HCT116 (cell line): ENCODE measurements around the gene GPRC5D.

ENCODE experiments used
- CEBPB ChIP-seq: IDR thresholded peaks from 2 replicates; pipeline ENCODE4 v1.6.1; 2012; ENCODE audit warnings: low read depth
- ELF1 ChIP-seq: IDR thresholded peaks from 2 replicates; pipeline ENCODE4 v1.6.1; 2012; ENCODE audit warnings: low read depth, borderline replicate concordance
- JUND ChIP-seq: IDR thresholded peaks from 2 replicates; pipeline ENCODE4 v1.6.1; 2012
- POLR2A ChIP-seq: IDR thresholded peaks from 2 replicates; pipeline ENCODE4 v1.7.0; 2011; ENCODE audit warnings: borderline replicate concordance; ENCODE audit not compliant: insufficient read depth, insufficient read length; ENCODE audit errors: extremely low read depth
- TF ChIP-seq, protein P1 (sequence below), 3 experiments: fragments of 200-600 bp in 1 of 3; sonication (generic) in 1 of 3; IDR thresholded peaks in 2 of 3; conservative IDR thresholded peaks in 1 of 3; 2 replicates each; pipeline ENCODE4 v1.5.1; 2012 to 2017; ENCODE audit warnings: low read depth in 2 of 3, low read length in 2 of 3, antibody characterized with exemption in 1 of 3, borderline replicate concordance in 1 of 3, control low read depth in 1 of 3, mild to moderate bottlenecking in 1 of 3, mixed read lengths in 1 of 3, mixed run types in 1 of 3, moderate library complexity in 1 of 3; ENCODE audit not compliant: insufficient read depth in 1 of 3
- TF ChIP-seq, protein P2 (sequence below): IDR thresholded peaks from 2 replicates; pipeline ENCODE4 v1.6.1; 2012; ENCODE audit warnings: low read depth
- TF ChIP-seq, protein P3 (sequence below): IDR thresholded peaks from 2 replicates; pipeline ENCODE4 v1.6.1; 2012
- TF ChIP-seq, protein P4 (sequence below): IDR thresholded peaks from 2 replicates; pipeline ENCODE4 v1.6.1; 2012

DNA sequence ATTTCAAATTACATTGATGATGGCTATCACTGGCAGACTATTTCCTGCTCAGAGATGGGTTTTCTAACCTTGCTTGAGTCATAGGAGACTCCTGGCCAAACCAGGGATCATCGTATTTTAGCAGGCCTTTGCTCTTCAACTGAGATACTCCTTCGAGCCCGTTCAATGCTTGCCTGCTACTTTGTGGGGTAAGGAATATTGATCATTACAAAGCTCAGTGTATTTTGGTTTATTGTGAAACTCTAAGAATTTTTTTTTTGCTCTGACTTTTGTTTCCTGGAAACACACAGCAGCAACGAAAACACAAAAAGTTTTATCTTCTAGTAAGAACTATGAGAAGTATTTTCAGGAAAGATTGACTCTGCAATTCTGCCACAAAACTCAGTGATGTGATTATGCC is 4.1 kb downstream of the GPRC5D start:
- TF ChIP-seq POLR2A (no peak), ELF1 (no peak), JUND (no peak), CEBPB (no peak)
- TF ChIP-seq, protein P1, sequence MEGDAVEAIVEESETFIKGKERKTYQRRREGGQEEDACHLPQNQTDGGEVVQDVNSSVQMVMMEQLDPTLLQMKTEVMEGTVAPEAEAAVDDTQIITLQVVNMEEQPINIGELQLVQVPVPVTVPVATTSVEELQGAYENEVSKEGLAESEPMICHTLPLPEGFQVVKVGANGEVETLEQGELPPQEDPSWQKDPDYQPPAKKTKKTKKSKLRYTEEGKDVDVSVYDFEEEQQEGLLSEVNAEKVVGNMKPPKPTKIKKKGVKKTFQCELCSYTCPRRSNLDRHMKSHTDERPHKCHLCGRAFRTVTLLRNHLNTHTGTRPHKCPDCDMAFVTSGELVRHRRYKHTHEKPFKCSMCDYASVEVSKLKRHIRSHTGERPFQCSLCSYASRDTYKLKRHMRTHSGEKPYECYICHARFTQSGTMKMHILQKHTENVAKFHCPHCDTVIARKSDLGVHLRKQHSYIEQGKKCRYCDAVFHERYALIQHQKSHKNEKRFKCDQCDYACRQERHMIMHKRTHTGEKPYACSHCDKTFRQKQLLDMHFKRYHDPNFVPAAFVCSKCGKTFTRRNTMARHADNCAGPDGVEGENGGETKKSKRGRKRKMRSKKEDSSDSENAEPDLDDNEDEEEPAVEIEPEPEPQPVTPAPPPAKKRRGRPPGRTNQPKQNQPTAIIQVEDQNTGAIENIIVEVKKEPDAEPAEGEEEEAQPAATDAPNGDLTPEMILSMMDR (IDR thresholded peaks at IDR 0.05 in 2 of 3, conservative IDR thresholded peaks at IDR 0.05 in 1 of 3; ENCODE audit: borderline replicate concordance in 1 of 3, insufficient read depth in 1 of 3, low read depth in 2 of 3, low read length in 2 of 3): no peak
- TF ChIP-seq, protein P2, sequence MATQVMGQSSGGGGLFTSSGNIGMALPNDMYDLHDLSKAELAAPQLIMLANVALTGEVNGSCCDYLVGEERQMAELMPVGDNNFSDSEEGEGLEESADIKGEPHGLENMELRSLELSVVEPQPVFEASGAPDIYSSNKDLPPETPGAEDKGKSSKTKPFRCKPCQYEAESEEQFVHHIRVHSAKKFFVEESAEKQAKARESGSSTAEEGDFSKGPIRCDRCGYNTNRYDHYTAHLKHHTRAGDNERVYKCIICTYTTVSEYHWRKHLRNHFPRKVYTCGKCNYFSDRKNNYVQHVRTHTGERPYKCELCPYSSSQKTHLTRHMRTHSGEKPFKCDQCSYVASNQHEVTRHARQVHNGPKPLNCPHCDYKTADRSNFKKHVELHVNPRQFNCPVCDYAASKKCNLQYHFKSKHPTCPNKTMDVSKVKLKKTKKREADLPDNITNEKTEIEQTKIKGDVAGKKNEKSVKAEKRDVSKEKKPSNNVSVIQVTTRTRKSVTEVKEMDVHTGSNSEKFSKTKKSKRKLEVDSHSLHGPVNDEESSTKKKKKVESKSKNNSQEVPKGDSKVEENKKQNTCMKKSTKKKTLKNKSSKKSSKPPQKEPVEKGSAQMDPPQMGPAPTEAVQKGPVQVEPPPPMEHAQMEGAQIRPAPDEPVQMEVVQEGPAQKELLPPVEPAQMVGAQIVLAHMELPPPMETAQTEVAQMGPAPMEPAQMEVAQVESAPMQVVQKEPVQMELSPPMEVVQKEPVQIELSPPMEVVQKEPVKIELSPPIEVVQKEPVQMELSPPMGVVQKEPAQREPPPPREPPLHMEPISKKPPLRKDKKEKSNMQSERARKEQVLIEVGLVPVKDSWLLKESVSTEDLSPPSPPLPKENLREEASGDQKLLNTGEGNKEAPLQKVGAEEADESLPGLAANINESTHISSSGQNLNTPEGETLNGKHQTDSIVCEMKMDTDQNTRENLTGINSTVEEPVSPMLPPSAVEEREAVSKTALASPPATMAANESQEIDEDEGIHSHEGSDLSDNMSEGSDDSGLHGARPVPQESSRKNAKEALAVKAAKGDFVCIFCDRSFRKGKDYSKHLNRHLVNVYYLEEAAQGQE: no peak
- TF ChIP-seq, protein P3, sequence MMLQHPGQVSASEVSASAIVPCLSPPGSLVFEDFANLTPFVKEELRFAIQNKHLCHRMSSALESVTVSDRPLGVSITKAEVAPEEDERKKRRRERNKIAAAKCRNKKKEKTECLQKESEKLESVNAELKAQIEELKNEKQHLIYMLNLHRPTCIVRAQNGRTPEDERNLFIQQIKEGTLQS: no peak
- TF ChIP-seq, protein P4, sequence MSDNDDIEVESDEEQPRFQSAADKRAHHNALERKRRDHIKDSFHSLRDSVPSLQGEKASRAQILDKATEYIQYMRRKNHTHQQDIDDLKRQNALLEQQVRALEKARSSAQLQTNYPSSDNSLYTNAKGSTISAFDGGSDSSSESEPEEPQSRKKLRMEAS: no peak
